Psoas muscle (tissue), 8 donors: ENCODE measurements around the gene TSPAN9. TPM values are rescaled to one million over a fixed set of nuclear protein-coding genes. Genes with fewer than 3 reads are reported as not detected.

ENCODE experiments used
- ATAC-seq, 4 donors: fragments of 200-7000 bp; cut with Tn5 transposase; one replicate each; pipeline ENCODE4 v1.9.1; 2020; ENCODE audit warnings: moderate library complexity in 3 of 4, mild to moderate bottlenecking in 2 of 4
- DNase-seq, 2 donors: peaks; one replicate each; pipeline ENCODE4 v3.0.0-alpha.2; 2020
- H3K27ac ChIP-seq: fragments of 200-600 bp; one replicate; pipeline ENCODE4 v1.8.0; 2022
- H3K27me3 ChIP-seq, 3 donors: fragments of 200-600 bp in 1 of 3; one replicate each; pipeline versions ENCODE4 v1.6.1 to v1.8.0; 2013 to 2022; ENCODE audit warnings: low read length in 2 of 3, mild to moderate bottlenecking in 2 of 3, moderate library complexity in 1 of 3; ENCODE audit not compliant: insufficient read depth in 3 of 3
- H3K36me3 ChIP-seq, 2 donors: fragments of 200-600 bp in 1 of 2; one replicate each; pipeline versions ENCODE4 v1.6.1 to v1.8.0; 2013 to 2022; ENCODE audit warnings: low read depth in 1 of 2, mild to moderate bottlenecking in 1 of 2, moderate library complexity in 1 of 2; ENCODE audit not compliant: insufficient read depth in 1 of 2
- H3K4me1 ChIP-seq: fragments of 200-600 bp; one replicate; pipeline ENCODE4 v1.8.0; 2022
- H3K4me3 ChIP-seq: fragments of 200-600 bp; one replicate; pipeline ENCODE4 v1.8.0; 2022; ENCODE audit warnings: mild to moderate bottlenecking
- H3K9me3 ChIP-seq: fragments of 200-600 bp; one replicate; pipeline ENCODE4 v1.8.0; 2022
- WGBS, 3 donors: extraction: QIAGEN DNeasy Blood & Tissue Kit; methylation state at CpG; one replicate each; pipeline versions ENCODE4 v1.1.6 to v1.1.7; 2013; 5-methylcytosine and 5-hydroxymethylcytosine counted together
- intact Hi-C, 2 donors: fragments of 100-400 bp; cut with DNase I; formaldehyde crosslinking; loops; one replicate each; pipeline versions ENCODE4 v1.11.0 to v1.14.2; 2022
- polyA plus RNA-seq, 3 donors: library from polyadenylated mRNA; stranded (reverse); fragments of 200-250 nt; gene quantifications; one replicate each; pipeline ENCODE4 v1.2.3, GENCODE V29; 2013
- total RNA-seq, 4 donors: library from RNA; stranded (reverse); fragmentation: NEBNext Ultra II Directional in 2 of 4; extraction: Animal tissue kit (Norgen Biotek cat#: 25700) in 2 of 4; gene quantifications; one replicate each; pipeline versions ENCODE4 v1.2.1 to v1.2.4, GENCODE V29; 2021 to 2023
- TF ChIP-seq, protein P1 (sequence below): fragments of 200-600 bp; IDR thresholded peaks from one replicate; pipeline ENCODE4 v1.8.0; 2022; ENCODE audit warnings: antibody characterized with exemption
- donor health status: healthy with polysubstance abuse.
- donor health status: DM: no; HTN: no; CAD: no; lungs with moderate emphysema.
- donor health status: Bipolar disorder and iron deficiency.
- donor health status: healthy.
- donor health status: DM: yes; HTN: yes; CAD: no.
- donor health status: DM: no; HTN: no; CAD: no.
- donor health status: DM: no; HTN: no; CAD: no.
- donor health status: DM: yes; HTN: yes; CAD: no.

Gene TSPAN9
- total and polyA plus RNA-seq, 7 donors: 6.4 to 28.0 (median 11.6) TPM

DNA sequence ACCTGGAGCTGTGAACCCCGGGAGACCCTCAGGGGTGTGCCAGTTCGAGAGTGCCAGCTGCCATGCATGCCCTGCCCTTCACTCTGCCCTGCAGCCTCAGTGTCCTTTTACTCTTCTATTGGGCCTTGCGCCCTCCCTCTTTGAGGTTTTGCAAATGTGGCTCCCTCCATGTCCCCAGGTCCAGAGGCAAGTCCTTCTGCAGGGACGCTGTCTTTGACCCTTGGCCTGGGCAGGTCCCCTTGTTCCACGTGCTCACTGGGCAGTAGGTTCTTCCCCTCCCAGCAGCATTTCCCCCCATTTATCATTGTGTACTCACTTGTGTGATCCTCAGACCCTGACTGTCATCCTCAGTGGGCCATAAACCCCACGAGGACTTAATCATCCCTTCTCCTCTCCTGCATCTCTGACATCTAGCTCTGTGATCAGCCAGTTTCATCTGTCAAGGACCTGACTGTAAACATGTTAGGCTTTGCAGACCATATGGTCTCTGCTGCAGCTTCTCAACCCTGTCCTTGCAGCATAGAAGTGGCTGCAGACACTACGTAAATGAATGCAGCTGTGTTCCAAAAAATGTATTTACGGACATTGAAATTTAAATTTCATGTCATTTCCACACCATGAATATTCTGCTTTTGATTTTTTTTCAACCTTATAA, 36.6 kb downstream of the TSPAN9 start:
- H3K36me3 ChIP-seq: peaks cover 0 to 3% of the 10 kb centered on the region in 2 donors
- ATAC-seq: no peak
- WGBS, 3 donors: 87 to 90% (median 88%) methylated on average over 8 of the region's 8 CpGs

GRCh38 chr12:3114671-3115070, 37.5 kb downstream of the TSPAN9 start:
- ATAC-seq: no peak
- intact Hi-C loops: no loop called here

More for the DNA sequence above, 36.6 kb downstream of the TSPAN9 start:
- Histone ChIP-seq H3K9me3 (no peaks in the 10 kb centered on the region), H3K27ac (no peak overlapping the region), H3K4me3 (no peak overlapping the region), H3K27me3 (no peaks in the 10 kb centered on the region), H3K4me1 (peaks cover 4% of the 10 kb centered on the region)
- DNase-seq: peak in 1 of 2 donors; percentile 8
- intact Hi-C loops: no loop called here
- TF ChIP-seq, protein P1, sequence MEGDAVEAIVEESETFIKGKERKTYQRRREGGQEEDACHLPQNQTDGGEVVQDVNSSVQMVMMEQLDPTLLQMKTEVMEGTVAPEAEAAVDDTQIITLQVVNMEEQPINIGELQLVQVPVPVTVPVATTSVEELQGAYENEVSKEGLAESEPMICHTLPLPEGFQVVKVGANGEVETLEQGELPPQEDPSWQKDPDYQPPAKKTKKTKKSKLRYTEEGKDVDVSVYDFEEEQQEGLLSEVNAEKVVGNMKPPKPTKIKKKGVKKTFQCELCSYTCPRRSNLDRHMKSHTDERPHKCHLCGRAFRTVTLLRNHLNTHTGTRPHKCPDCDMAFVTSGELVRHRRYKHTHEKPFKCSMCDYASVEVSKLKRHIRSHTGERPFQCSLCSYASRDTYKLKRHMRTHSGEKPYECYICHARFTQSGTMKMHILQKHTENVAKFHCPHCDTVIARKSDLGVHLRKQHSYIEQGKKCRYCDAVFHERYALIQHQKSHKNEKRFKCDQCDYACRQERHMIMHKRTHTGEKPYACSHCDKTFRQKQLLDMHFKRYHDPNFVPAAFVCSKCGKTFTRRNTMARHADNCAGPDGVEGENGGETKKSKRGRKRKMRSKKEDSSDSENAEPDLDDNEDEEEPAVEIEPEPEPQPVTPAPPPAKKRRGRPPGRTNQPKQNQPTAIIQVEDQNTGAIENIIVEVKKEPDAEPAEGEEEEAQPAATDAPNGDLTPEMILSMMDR: no peak

GRCh38 chr12:3115078-3115477, 37.9 kb downstream of the TSPAN9 start:
- WGBS, 3 donors: 97 to 99% (median 97%) methylated on average over 3 of the region's 3 CpGs
- peaks cover 15% of the 10 kb centered on the region for H3K4me1 ChIP-seq
- ATAC-seq (no peak), DNase-seq (no peak)
- peaks cover 0 to 3% of the 10 kb centered on the region in 2 donors for H3K36me3 ChIP-seq
- H3K27ac ChIP-seq: no peak overlapping the region
- intact Hi-C loops: no loop called here
- H3K4me3 ChIP-seq: no peak overlapping the region
- TF ChIP-seq, protein P1: no peak
- no peaks in the 10 kb centered on the region for H3K9me3 ChIP-seq
- H3K27me3 ChIP-seq: no peaks in the 10 kb centered on the region

More at GRCh38 chr12:3114671-3115070, 37.5 kb downstream of the TSPAN9 start:
- TF ChIP-seq, protein P1: no peak
- no peak overlapping the region for H3K27ac ChIP-seq
- DNase-seq: peak in 1 of 2 donors; percentile 21
- peaks cover 0 to 3% of the 10 kb centered on the region in 2 donors for H3K36me3 ChIP-seq
- no peaks in the 10 kb centered on the region for H3K9me3 ChIP-seq
- peaks cover 11% of the 10 kb centered on the region for H3K4me1 ChIP-seq
- H3K4me3 ChIP-seq: no peak overlapping the region
- H3K27me3 ChIP-seq: no peaks in the 10 kb centered on the region
- WGBS, 3 donors: 97 to 99% (median 97%) methylated on average over 4 of the region's 4 CpGs

DNA sequence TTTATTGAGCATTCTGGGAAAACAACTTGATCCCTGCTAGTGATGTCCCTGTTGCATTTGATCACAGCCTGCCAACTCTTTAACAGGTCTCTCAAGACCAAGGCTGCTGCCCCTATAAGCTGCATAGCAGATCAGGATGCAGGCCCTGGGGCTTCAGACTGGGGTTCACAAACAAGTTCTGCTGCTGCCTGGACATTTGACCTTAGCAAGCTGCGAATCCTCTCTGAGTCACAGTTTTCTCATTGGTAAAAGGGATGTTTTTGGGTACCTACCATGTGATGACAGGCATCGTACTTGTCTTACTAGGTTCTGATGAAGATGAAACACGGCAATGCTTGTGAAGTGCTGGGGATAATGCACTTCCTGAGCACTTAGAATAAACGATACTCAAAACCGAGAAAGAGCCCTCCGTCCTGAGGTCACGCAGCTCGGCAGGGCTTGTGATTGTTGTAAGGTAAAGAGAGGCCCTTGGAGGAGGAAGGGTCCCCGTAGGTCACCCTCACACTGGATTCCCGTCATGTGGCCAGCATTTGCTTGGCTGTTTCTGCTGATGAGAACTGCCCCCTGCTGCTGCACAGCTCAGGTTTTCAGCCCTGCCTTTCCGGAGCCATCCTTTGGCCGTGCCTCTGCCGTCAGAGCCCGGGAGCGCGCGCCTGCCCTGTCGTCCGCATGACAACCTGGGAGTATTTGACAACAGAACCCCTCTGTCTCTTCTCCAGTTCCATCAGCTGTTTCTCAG, 39.1 kb downstream of the TSPAN9 start:
- peak in 1 of 2 donors; percentile 22 for DNase-seq
- peak overlapping the region; percentile 36 for H3K27ac ChIP-seq
- intact Hi-C loops: no loop called here

More for the DNA sequence above, 39.1 kb downstream of the TSPAN9 start:
- Histone ChIP-seq H3K27me3 (no peaks in the 10 kb centered on the region), H3K4me1 (peaks cover 24% of the 10 kb centered on the region), H3K36me3 (peaks cover 0 to 3% of the 10 kb centered on the region in 2 donors), H3K4me3 (no peak overlapping the region), H3K9me3 (no peaks in the 10 kb centered on the region)
- TF ChIP-seq, protein P1: no peak
- WGBS, 3 donors: 74 to 84% (median 82%) methylated on average over 19 of the region's 19 CpGs
- ATAC-seq: no peak
